Panc1 (cell line): ENCODE data around the gene PPIP5K1.

Experiments used
- CTCF ChIP-seq: fragments of 450-650 bp; IDR thresholded peaks from 2 replicates; pipeline ENCODE4 v1.5.1; 2017; ENCODE audit warnings: mild to moderate bottlenecking
- POLR2AphosphoS5 ChIP-seq: IDR thresholded peaks from 2 replicates; pipeline ENCODE4 v1.6.1; 2012; ENCODE audit warnings: mild to moderate bottlenecking, low read depth, low read length, moderate library complexity
- REST ChIP-seq, 2 experiments: IDR thresholded peaks; 2 replicates each; pipeline ENCODE4 v1.6.1; 2011 to 2012; ENCODE audit warnings: low read depth in 2 of 2, control low read depth in 1 of 2, low read length in 1 of 2, mild to moderate bottlenecking in 1 of 2, moderate library complexity in 1 of 2; ENCODE audit not compliant: insufficient read depth in 1 of 2

GRCh38 chr15:43524254-43524845 is 65.7 kb downstream of the PPIP5K1 start:
- TF ChIP-seq CTCF (no peak), POLR2AphosphoS5 (no peak), REST (IDR thresholded peaks at IDR 0.05; ENCODE audit: insufficient read depth in 1 of 2, low read depth in 2 of 2, low read length in 1 of 2) (no peak)
